ENCODE data around the gene PTPRJ.

The PTPRJ gene

DNA sequence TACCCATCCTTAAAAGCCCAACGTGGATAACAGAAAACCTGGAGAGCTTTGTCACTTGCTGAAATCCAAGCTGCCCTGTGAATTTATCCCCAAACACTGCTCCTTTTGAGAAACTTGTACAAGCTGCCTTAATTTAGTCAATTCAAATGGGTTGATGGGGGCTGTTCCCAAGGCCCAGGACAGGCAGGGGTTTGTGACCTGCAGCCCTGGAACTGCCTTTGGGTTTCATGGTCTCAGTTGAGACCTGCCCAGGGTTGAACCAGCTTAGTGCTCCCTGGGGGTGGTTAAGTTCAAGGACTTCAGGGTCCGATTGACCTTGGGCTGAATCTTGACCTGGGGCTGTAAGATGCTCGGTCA is 124.2 kb downstream of the PTPRJ start:
- H3K4me3 ChIP-seq (ENCODE audit: control insufficient read depth, low read depth, low read length), result no peak overlapping the region
- no peak for TF ChIP-seq CTCF (IDR thresholded peaks at IDR 0.05; ENCODE audit: control insufficient read depth, insufficient read depth, low read depth, low read length, missing control alignments)
- no peak for DNase-seq (ENCODE audit: low read depth)

DNA sequence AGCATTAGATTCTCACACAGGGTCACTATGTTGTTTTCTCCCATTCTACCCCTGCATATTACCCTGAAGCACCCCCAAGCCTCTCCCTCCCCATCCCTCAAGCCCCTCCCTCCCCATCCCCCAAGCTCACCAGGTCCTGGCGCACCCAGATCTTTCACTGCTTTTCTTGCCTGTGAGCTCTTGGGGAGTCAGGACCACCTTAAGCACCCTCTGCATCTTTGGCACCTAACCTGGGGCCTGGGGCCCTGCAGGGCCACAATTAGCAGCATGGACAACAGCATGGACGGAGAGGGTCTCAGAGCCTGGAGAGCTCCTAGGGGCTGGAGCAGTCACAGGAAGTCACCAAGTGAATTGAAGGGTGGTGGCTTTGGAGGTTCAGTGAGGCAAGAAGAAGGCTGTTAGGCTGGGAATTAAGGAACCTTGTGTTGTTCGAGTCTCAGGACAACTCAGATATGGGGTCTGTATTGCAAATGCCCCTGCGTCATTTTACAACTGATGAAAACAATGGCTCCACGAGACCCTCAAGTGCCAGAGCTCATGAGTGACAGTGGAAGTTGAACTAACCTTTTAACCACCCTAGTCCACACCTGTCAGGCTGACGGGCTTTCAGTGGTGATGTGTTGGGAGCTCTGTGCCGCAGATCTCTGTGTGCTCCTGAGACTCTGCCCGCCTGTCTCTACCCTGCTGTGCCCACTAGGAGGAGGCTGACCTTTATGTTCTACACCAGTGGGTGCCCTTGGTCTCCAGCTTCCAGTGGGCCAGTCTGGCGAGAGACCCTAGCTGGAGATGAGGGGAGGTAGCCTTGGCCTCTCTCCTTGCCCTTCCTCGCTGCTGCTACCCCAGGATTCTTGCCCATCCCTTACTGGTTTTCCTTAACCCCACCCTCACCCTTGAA is 125.0 kb downstream of the PTPRJ start:
- TF ChIP-seq CTCF (IDR thresholded peaks at IDR 0.05; ENCODE audit: control insufficient read depth, insufficient read depth, low read depth, low read length, missing control alignments), result no peak
- DNase-seq (ENCODE audit: low read depth), result no peak
- H3K4me3 ChIP-seq (ENCODE audit: control insufficient read depth, low read depth, low read length), result no peak overlapping the region

DNA sequence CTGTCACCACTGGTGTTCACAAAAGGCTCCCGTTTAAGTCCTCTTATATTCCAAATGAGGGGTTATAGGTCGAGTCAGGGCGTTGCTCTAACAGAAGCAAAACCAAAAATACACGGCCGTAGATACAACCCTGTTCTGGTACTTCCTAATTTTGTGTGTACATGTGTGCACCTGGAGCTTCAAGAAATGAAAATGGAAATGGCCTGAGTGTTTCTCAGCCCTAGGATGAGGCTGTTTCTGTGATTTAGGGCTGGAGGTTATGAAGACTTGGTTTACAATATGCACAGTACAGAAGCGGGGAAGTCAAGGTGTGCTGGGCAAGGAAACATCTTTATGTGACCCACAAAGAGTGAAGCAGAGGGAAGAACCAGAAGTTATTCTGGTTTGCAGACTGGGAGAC is 125.8 kb downstream of the PTPRJ start:
- TF ChIP-seq CTCF (IDR thresholded peaks at IDR 0.05; ENCODE audit: control insufficient read depth, insufficient read depth, low read depth, low read length, missing control alignments), result no peak
- no peak for DNase-seq (ENCODE audit: low read depth)
- H3K4me3 ChIP-seq (ENCODE audit: control insufficient read depth, low read depth, low read length), result no peak overlapping the region

DNA sequence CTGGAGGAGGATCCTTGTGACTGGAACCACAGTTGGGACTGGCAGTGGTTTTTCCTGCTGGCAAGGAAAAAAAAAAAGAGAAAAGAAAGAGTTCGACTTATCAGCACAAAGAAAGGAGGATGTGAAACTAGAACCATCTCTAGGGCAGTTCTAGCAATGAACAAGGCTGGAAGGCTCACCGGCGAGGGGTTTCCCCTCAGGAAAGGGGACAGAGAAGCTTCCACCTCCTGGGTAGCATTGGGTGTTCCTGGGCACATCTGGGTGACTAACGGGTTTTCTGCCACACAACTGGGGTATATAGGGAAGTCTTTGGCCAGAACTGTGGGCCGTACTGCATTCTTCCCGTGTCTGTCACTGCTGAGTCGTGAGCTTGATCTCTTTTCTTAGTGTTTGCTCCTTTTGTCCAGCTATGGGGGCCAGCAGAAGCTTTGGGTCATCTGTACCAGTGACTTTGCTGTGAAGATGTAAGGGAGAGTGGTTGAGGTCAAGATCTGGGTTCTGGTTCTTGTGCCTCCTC is 126.9 kb downstream of the PTPRJ start:
- TF ChIP-seq CTCF (IDR thresholded peaks at IDR 0.05; ENCODE audit: control insufficient read depth, insufficient read depth, low read depth, low read length, missing control alignments), result no peak
- no peak overlapping the region for H3K4me3 ChIP-seq (ENCODE audit: control insufficient read depth, low read depth, low read length)
- no peak for DNase-seq (ENCODE audit: low read depth)

GRCh38 chr11:48108231-48109045 is 128.1 kb downstream of the PTPRJ start:
- DNase-seq (ENCODE audit: low read depth), result no peak
- no peak overlapping the region for H3K4me3 ChIP-seq (ENCODE audit: control insufficient read depth, low read depth, low read length)
- no peak for TF ChIP-seq CTCF (IDR thresholded peaks at IDR 0.05; ENCODE audit: control insufficient read depth, insufficient read depth, low read depth, low read length, missing control alignments)

GRCh38 chr11:48109046-48109666 is 128.8 kb downstream of the PTPRJ start:
- peak; percentile 31 for TF ChIP-seq CTCF (IDR thresholded peaks at IDR 0.05; ENCODE audit: control insufficient read depth, insufficient read depth, low read depth, low read length, missing control alignments)
- peak overlapping the region; percentile 33 for H3K4me3 ChIP-seq (ENCODE audit: control insufficient read depth, low read depth, low read length)
- DNase-seq (ENCODE audit: low read depth), result no peak

All from AG09309 (cell line).